Measurements from ENCODE around the gene NKAP.

- TF ChIP-seq POLR2AphosphoS5 (IDR thresholded peaks at IDR 0.05; ENCODE audit: low read depth, low read length) (no peak), POLR2A (IDR thresholded peaks at IDR 0.05; ENCODE audit: low read depth, low read length) (no peak)
Observed at GRCh38 chrX:119917877-119918276, 25.7 kb downstream of the NKAP start.
